SJSA1 (cell line): ENCODE results near the gene SMAD4. TPM values are rescaled to one million over a fixed set of nuclear protein-coding genes. Genes with fewer than 3 reads are reported as not detected.

Source experiments
- total RNA-seq: library from RNA; depleted of rRNA; stranded (reverse); fragments of >200 nt; shearing (Covaris generic); gene quantifications from 2 replicates; pipeline ENCODE4 v1.2.3, GENCODE V29; 2014; rRNA removed

Gene SMAD4
- total RNA-seq, 1 experiment from 2014 or later = 121 TPM

Other genes with a start within 250 kb of the SMAD4 start
- gene MRO, start 210.2 kb upstream of the SMAD4 start, total RNA-seq = 0.03 TPM in 1 of 2 replicates, not detected in the other
- gene ME2, start 151.1 kb upstream of the SMAD4 start, total RNA-seq = 45.0 and 49.2 TPM in 2 replicates
- gene ELAC1, start 62.2 kb upstream of the SMAD4 start, total RNA-seq = 6.1 and 8.2 TPM in 2 replicates
- 34.9 and 44.2 TPM in 2 replicates for gene MEX3C, start 167.5 kb downstream of the SMAD4 start, total RNA-seq